Measurements from ENCODE around the gene MRPL18.

DNA sequence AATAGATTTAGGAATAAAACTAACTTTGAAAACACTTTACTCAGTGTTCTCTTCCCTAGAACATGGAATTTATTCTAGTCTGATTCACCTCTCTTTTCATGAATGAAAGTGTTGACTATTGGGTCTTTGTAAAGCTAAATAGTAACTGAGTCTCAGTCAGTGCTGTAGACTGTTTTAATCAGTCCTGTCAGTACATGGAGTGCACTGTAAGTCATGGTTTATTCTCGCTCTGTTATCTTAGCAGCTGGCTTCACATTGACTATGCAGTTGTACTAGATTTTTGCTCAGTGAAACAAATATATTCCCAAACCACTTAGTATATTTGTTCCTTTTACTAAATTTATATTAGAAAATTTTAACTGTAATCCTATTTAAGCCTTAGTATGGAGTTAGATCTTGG, 43.5 kb upstream of the MRPL18 start:
- TF ChIP-seq CTCF (IDR thresholded peaks at IDR 0.05; ENCODE audit: control extremely low read depth in 1 of 3, insufficient read depth in 1 of 3, low read depth in 1 of 3, low read length in 3 of 3) (no peak), SAP30 (IDR thresholded peaks at IDR 0.05; ENCODE audit: insufficient read depth, insufficient replicate concordance, low read length) (no peak)

Measured in H1 (cell line).